H1 (cell line): ENCODE measurements around the gene PACSIN1. TPM values are rescaled to one million over a fixed set of nuclear protein-coding genes. Genes with fewer than 3 reads are reported as not detected.
A peak's percentile ranks its signal among the peaks of the same experiment; 100 is the strongest.

Source experiments
- CTCF ChIA-PET: fragments of 300-600 bp; sonication (Branson Sonifier 250); formaldehyde crosslinking; loops from one replicate; lab custom pipeline; 2021; ENCODE audit not compliant: partially characterized antibody; lab: Charles Lee
- POLR2A ChIA-PET: fragments of 300-600 bp; sonication (Branson Sonifier 250); formaldehyde crosslinking; loops from one replicate; lab custom pipeline; 2021; ENCODE audit warnings: inconsistent platforms; ENCODE audit not compliant: partially characterized antibody; lab: Charles Lee
- DNase-seq, 2 experiments: peaks; one replicate each; pipeline versions ENCODE4 v3.0.0 to v3.0.0-alpha.2; 2010 to 2022; ENCODE audit warnings: low spot score in 2 of 2, low read depth in 1 of 2, mixed read lengths in 1 of 2
- FAIRE-seq: peaks from 2 replicates; lab custom pipeline; 2011; peaks lifted over from hg19 to GRCh38; lab: Jason Lieb, UNC
- H2AFZ ChIP-seq: 2 replicates; pipeline ENCODE4 v1.8.1; 2012; ENCODE audit warnings: low read length, inconsistent platforms
- H2AK5ac ChIP-seq: 2 replicates; pipeline ENCODE4 v1.6.1; 2013; ENCODE audit warnings: low read depth, low read length
- H2BK120ac ChIP-seq: replicated peaks from 2 replicates; pipeline ENCODE3; 2013; ENCODE audit warnings: low read depth, low read length, inconsistent platforms
- H2BK12ac ChIP-seq: 2 replicates; pipeline ENCODE4 v1.6.1; 2013; ENCODE audit warnings: low read depth, low read length
- H2BK15ac ChIP-seq: 2 replicates; pipeline ENCODE4 v1.6.1; 2013; ENCODE audit warnings: low read length
- H2BK20ac ChIP-seq: 2 replicates; pipeline ENCODE4 v1.6.1; 2013; ENCODE audit warnings: low read length
- H2BK5ac ChIP-seq: 2 replicates; pipeline ENCODE4 v1.6.1; 2013; ENCODE audit warnings: low read depth, low read length
- H3K14ac ChIP-seq: 2 replicates; pipeline ENCODE4 v1.6.1; 2013; ENCODE audit warnings: inconsistent platforms; ENCODE audit not compliant: insufficient read length
- H3K18ac ChIP-seq: 2 replicates; pipeline ENCODE4 v1.6.1; 2013; ENCODE audit warnings: low read length; ENCODE audit errors: extremely low read depth
- H3K23ac ChIP-seq: 2 replicates; pipeline ENCODE4 v1.6.1; 2013; ENCODE audit warnings: inconsistent platforms; ENCODE audit not compliant: insufficient read length
- H3K23me2 ChIP-seq: 2 replicates; pipeline ENCODE4 v1.6.1; 2013; ENCODE audit warnings: low read depth, low read length
- H3K27ac ChIP-seq: 2 replicates; pipeline ENCODE4 v1.6.1; 2011; ENCODE audit warnings: low read depth, low read length, inconsistent platforms
- H3K27me3 ChIP-seq, 4 experiments: replicated peaks in 1 of 4; 1 replicate in 1 of 4; 2 replicates in 3 of 4; pipeline versions ENCODE4 v1.6.1 to v1.8.1; 2011 to 2013; ENCODE audit warnings: low read length in 3 of 4, mild to moderate bottlenecking in 3 of 4, inconsistent platforms in 2 of 4, mixed read lengths in 2 of 4, moderate library complexity in 1 of 4; ENCODE audit not compliant: control insufficient read depth in 3 of 4, insufficient read depth in 3 of 4; ENCODE audit errors: extremely low read depth in 1 of 4
- H3K36me3 ChIP-seq, 4 experiments: 2 replicates each; pipeline versions ENCODE4 v1.6.1 to v1.8.1; 2011 to 2013; ENCODE audit warnings: mild to moderate bottlenecking in 4 of 4, low read length in 3 of 4, moderate library complexity in 2 of 4, control low read depth in 1 of 4, inconsistent platforms in 1 of 4; ENCODE audit not compliant: insufficient read depth in 4 of 4, control insufficient read depth in 2 of 4
- H3K4ac ChIP-seq: replicated peaks from 2 replicates; pipeline ENCODE3; 2013; ENCODE audit warnings: low read length, low read depth, mixed read lengths, inconsistent platforms; ENCODE audit not compliant: insufficient read length
- H3K4me1 ChIP-seq, 4 experiments: replicated peaks in 1 of 4; 1 replicate in 1 of 4; 2 replicates in 3 of 4; pipeline versions ENCODE4 v1.6.1 to v1.8.1; 2011 to 2013; ENCODE audit warnings: low read length in 3 of 4, inconsistent platforms in 2 of 4, mixed read lengths in 1 of 4; ENCODE audit not compliant: insufficient read depth in 4 of 4, control insufficient read depth in 3 of 4
- H3K4me2 ChIP-seq, 2 experiments: 2 replicates each; pipeline versions ENCODE4 v1.6.1 to v1.8.1; 2011 to 2013; ENCODE audit warnings: low read depth in 2 of 2, low read length in 2 of 2, control low read depth in 1 of 2, inconsistent platforms in 1 of 2, mild to moderate bottlenecking in 1 of 2; ENCODE audit not compliant: insufficient read depth in 1 of 2
- H3K4me3 ChIP-seq, 4 experiments: fragments of 200-600, 300-600 bp in 1 of 4; sonication (generic), shearing (Covaris generic), sonication (Bioruptor Twin) in 1 of 4; 2 replicates each; pipeline versions ENCODE4 v1.5.1 to v1.8.1; 2011 to 2016; ENCODE audit warnings: low read length in 4 of 4, low read depth in 3 of 4, control low read depth in 2 of 4, inconsistent platforms in 2 of 4, mild to moderate bottlenecking in 2 of 4, mixed read lengths in 1 of 4, moderate library complexity in 1 of 4; ENCODE audit not compliant: insufficient read depth in 2 of 4; ENCODE audit errors: extremely low read depth in 1 of 4
- H3K56ac ChIP-seq: replicated peaks from 2 replicates; pipeline ENCODE3; 2013; ENCODE audit warnings: low read depth, mild to moderate bottlenecking, mixed read lengths, low read length, inconsistent platforms; ENCODE audit not compliant: insufficient read length
- H3K79me1 ChIP-seq: 2 replicates; pipeline ENCODE4 v1.6.1; 2013; ENCODE audit warnings: low read depth, low read length, control low read depth
- H3K79me2 ChIP-seq, 2 experiments: 2 replicates each; pipeline versions ENCODE4 v1.6.1 to v1.8.1; 2012 to 2013; ENCODE audit warnings: low read length in 2 of 2, mild to moderate bottlenecking in 2 of 2, inconsistent platforms in 1 of 2; ENCODE audit not compliant: insufficient read depth in 2 of 2, control insufficient read depth in 1 of 2
- H3K9ac ChIP-seq, 4 experiments: replicated peaks in 1 of 4; 1 replicate in 1 of 4; 2 replicates in 3 of 4; pipeline versions ENCODE4 v1.6.1 to v1.8.1; 2011 to 2013; ENCODE audit warnings: low read depth in 3 of 4, low read length in 3 of 4, control low read depth in 2 of 4, mild to moderate bottlenecking in 2 of 4, moderate library complexity in 2 of 4, inconsistent platforms in 1 of 4; ENCODE audit errors: extremely low read depth in 1 of 4
- H3K9me3 ChIP-seq, 2 experiments: 2 replicates each; pipeline versions ENCODE4 v1.6.1 to v1.8.1; 2012 to 2013; ENCODE audit warnings: mild to moderate bottlenecking in 2 of 2, moderate library complexity in 2 of 2, control low read depth in 1 of 2, inconsistent platforms in 1 of 2, low read depth in 1 of 2, low read length in 1 of 2, mixed read lengths in 1 of 2; ENCODE audit not compliant: insufficient read depth in 2 of 2
- H4K20me1 ChIP-seq, 2 experiments: replicated peaks in 1 of 2; 2 replicates each; pipeline versions ENCODE3 to v1.8.1; 2011 to 2013; ENCODE audit warnings: inconsistent platforms in 2 of 2, low read length in 2 of 2, mild to moderate bottlenecking in 1 of 2; ENCODE audit not compliant: insufficient read depth in 2 of 2, control insufficient read depth in 1 of 2
- H4K5ac ChIP-seq: 2 replicates; pipeline ENCODE4 v1.6.1; 2013; ENCODE audit warnings: low read length, low read depth, mixed read lengths, inconsistent platforms; ENCODE audit not compliant: insufficient read length
- H4K8ac ChIP-seq: 2 replicates; pipeline ENCODE4 v1.8.0; 2013; ENCODE audit warnings: mild to moderate bottlenecking, moderate library complexity, low read length, inconsistent platforms; ENCODE audit not compliant: insufficient read depth; ENCODE audit errors: extremely low read depth
- H4K91ac ChIP-seq: replicated peaks from 2 replicates; pipeline ENCODE3; 2013; ENCODE audit warnings: low read length, mixed read lengths, inconsistent platforms; ENCODE audit not compliant: insufficient read length
- CEBPB ChIP-seq: IDR thresholded peaks from 2 replicates; pipeline ENCODE4 v1.6.1; 2012; ENCODE audit warnings: low read depth, low read length
- EGR1 ChIP-seq: IDR thresholded peaks from 2 replicates; pipeline ENCODE4 v1.6.1; 2011; ENCODE audit warnings: low read depth, low read length, borderline replicate concordance
- NRF1 ChIP-seq: IDR thresholded peaks from 2 replicates; pipeline ENCODE4 v1.6.1; 2011; ENCODE audit warnings: mild to moderate bottlenecking, low read depth, low read length, improper control_type of control experiment
- RNF2 ChIP-seq: fragments of 200-900, 300-1000 bp; sonication (generic); IDR thresholded peaks from 2 replicates; pipeline ENCODE4 v1.7.1; 2016; ENCODE audit warnings: borderline replicate concordance, low read depth, mild to moderate bottlenecking, antibody characterized with exemption, low read length; ENCODE audit not compliant: poor library complexity, severe bottlenecking; ENCODE audit errors: missing control alignments
- SP2 ChIP-seq: IDR thresholded peaks from 2 replicates; pipeline ENCODE4 v1.6.1; 2012; ENCODE audit warnings: mild to moderate bottlenecking, low read length, inconsistent platforms
- TAF1 ChIP-seq: IDR thresholded peaks from 2 replicates; pipeline ENCODE4 v1.6.1; 2011; ENCODE audit warnings: mild to moderate bottlenecking, low read depth, low read length
- TCF12 ChIP-seq: IDR thresholded peaks from 2 replicates; pipeline ENCODE4 v1.6.1; 2011; ENCODE audit warnings: low read depth, mild to moderate bottlenecking, low read length
- WGBS, 2 experiments: shearing (Covaris generic) in 1 of 2; methylation state at CpG; one replicate each; pipeline versions ENCODE4 v1.1.6 to v1.1.7; 2013 to 2015; ENCODE audit warnings: low lambda C conversion rate in 2 of 2, mixed read lengths in 2 of 2, inconsistent platforms in 1 of 2, low coverage in 1 of 2, missing lambda C conversion rate in 1 of 2; ENCODE audit not compliant: insufficient replicate concordance in 2 of 2, insufficient coverage in 1 of 2, insufficient read length in 1 of 2; ENCODE audit errors: extremely low coverage in 1 of 2, missing lambda C conversion rate in 1 of 2; 5-methylcytosine and 5-hydroxymethylcytosine counted together
- polyA plus RNA-seq, 7 experiments: library from polyadenylated mRNA; depleted of rRNA in 3 of 7; stranded (reverse) in 5 of 7; unstranded in 2 of 7; fragments of >200 nt in 5 of 7; fragments of 200-250 nt in 2 of 7; gene quantifications; 1 replicate in 5 of 7; 2 replicates in 1 of 7; 4 replicates in 1 of 7; pipeline versions ENCODE4 v1.2.1 to v1.2.3, GENCODE V29; 2011 to 2013; ENCODE audit warnings: missing spikeins in 2 of 7, mixed read lengths in 2 of 7
- total RNA-seq: library from RNA; stranded (reverse); fragmentation: NEBNext Ultra II Directional; extraction: Animal tissue kit (Norgen Biotek cat#: 25700); gene quantifications from 2 replicates; pipeline ENCODE4 v1.2.1, GENCODE V29; 2021
- TF ChIP-seq, protein P1 (sequence below): IDR thresholded peaks from 2 replicates; pipeline ENCODE4 v1.6.1; 2011; ENCODE audit warnings: low read length, improper control_type of control experiment

Gene PACSIN1
- total and polyA plus RNA-seq, 2 of the 8 experiments (the other 6 are each of a cell fraction or from before 2014, with no cell fraction given), result 5.9 to 11.1 TPM

- ChIA-PET POLR2A (interaction anchor here (0.7 to 1.5 kb wide), 4 partner anchors 9 to 308 kb away, joined by 3 to 5 read pairs (median 4); partner anchors contain the start of gene HMGA1), CTCF (interaction anchor here (0.7 to 3.5 kb wide), 9 partner anchors 9 to 180 kb away, joined by 3 to 16 read pairs (median 4); no protein-coding TSS in a partner anchor)
- FAIRE-seq (no peak), DNase-seq (no peak)
- H3K23ac ChIP-seq, result no peak overlapping the region
- H4K5ac ChIP-seq, result no peak overlapping the region
- no peaks in the 10 kb centered on the region for H4K20me1 ChIP-seq
- no peak overlapping the region; the same call in 1 of the 2 replicates for H2BK5ac ChIP-seq
- no peak overlapping the region for H3K4me2 ChIP-seq
- no peak overlapping the region for H4K8ac ChIP-seq
- no peak overlapping the region for H2BK12ac ChIP-seq
- H3K4ac ChIP-seq, result no peak overlapping the region
- H3K23me2 ChIP-seq, result no peaks in the 10 kb centered on the region
- no peaks in the 10 kb centered on the region; a peak in 2 of 7 replicates for H3K4me1 ChIP-seq
- H3K27me3 ChIP-seq, result no peaks in the 10 kb centered on the region
- WGBS, 2 experiments, result 87% methylated on average over 13 of the region's 13 CpGs; no CpG with 5 or more reads in 1 of the 2 experiments
- no peak overlapping the region for H3K27ac ChIP-seq
- H3K14ac ChIP-seq, result no peak overlapping the region
- H3K9me3 ChIP-seq, result no peaks in the 10 kb centered on the region
- no peak overlapping the region for H2BK20ac ChIP-seq
- TF ChIP-seq SP2 (no peak), RNF2 (no peak), NRF1 (no peak), TAF1 (no peak), EGR1 (no peak), CEBPB (0 out of 2 replicates have a peak, but pooled peaks have one; percentile 5), TCF12 (no peak)
- TF ChIP-seq, protein P1, sequence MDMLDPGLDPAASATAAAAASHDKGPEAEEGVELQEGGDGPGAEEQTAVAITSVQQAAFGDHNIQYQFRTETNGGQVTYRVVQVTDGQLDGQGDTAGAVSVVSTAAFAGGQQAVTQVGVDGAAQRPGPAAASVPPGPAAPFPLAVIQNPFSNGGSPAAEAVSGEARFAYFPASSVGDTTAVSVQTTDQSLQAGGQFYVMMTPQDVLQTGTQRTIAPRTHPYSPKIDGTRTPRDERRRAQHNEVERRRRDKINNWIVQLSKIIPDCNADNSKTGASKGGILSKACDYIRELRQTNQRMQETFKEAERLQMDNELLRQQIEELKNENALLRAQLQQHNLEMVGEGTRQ, result no peak
- H3K79me1 ChIP-seq, result no peaks in the 10 kb centered on the region
- no peak overlapping the region for H4K91ac ChIP-seq
- 0 out of 2 replicates have a peak overlapping the region, but pooled peaks have one; percentile 2 for H3K18ac ChIP-seq
- H3K56ac ChIP-seq, result no peak overlapping the region
- H2AFZ ChIP-seq, result no peak overlapping the region
- H2AK5ac ChIP-seq, result no peak overlapping the region
- H2BK120ac ChIP-seq, result no peak overlapping the region
- no peak overlapping the region for H3K4me3 ChIP-seq
- no peaks in the 10 kb centered on the region for H3K79me2 ChIP-seq
- H3K36me3 ChIP-seq, result no peaks in the 10 kb centered on the region
- H3K9ac ChIP-seq, result no peak overlapping the region
- no peak overlapping the region; the same call in 1 of the 2 replicates for H2BK15ac ChIP-seq
Observed at GRCh38 chr6:34544776-34545471, 79.0 kb downstream of the PACSIN1 start.
